Keratinocyte (primary cell): ENCODE measurements around the gene NT5DC2.

Experiments
- CTCF ChIP-seq, 3 experiments: IDR thresholded peaks in 1 of 3; conservative IDR thresholded peaks in 1 of 3; optimal IDR thresholded peaks in 1 of 3; 2 replicates in 2 of 3; 3 replicates in 1 of 3; pipeline versions ENCODE3 to v1.5.1; 2011; ENCODE audit warnings: low read length in 3 of 3, mild to moderate bottlenecking in 3 of 3, moderate library complexity in 2 of 3, control low read depth in 1 of 3, inconsistent platforms in 1 of 3; ENCODE audit not compliant: insufficient read depth in 2 of 3; ENCODE audit errors: extremely low read depth in 1 of 3
- EZH2 ChIP-seq: IDR thresholded peaks from one replicate; pipeline ENCODE4 v1.6.1; 2012; ENCODE audit warnings: inconsistent platforms, mild to moderate bottlenecking, low read length, moderate library complexity

- no peak for TF ChIP-seq CTCF (optimal IDR thresholded peaks at IDR 0.05 in 1 of 3, IDR thresholded peaks at IDR 0.05 in 1 of 3, conservative IDR thresholded peaks at IDR 0.05 in 1 of 3; ENCODE audit: extremely low read depth in 1 of 3, insufficient read depth in 2 of 3, low read length in 3 of 3)
- TF ChIP-seq EZH2, result no peak
Measured at GRCh38 chr3:52517796-52518722, 15.6 kb downstream of the NT5DC2 start.
